Ascending aorta (tissue), 2 donors: ENCODE data around the gene CARD9. TPM values are rescaled to one million over a fixed set of nuclear protein-coding genes. Genes with fewer than 3 reads are reported as not detected.
"Not testable (repeated sequence)": the region's sequence is repeated elsewhere in the genome, so short reads cannot be mapped to it uniquely, and the experiment has no call there.

Experiments
- DNase-seq, 2 donors: peaks; one replicate each; pipeline ENCODE4 v3.0.0-alpha.2; 2019; ENCODE audit warnings: low spot score in 2 of 2
- H3K27ac ChIP-seq, 2 donors: fragments of 200-600 bp; sonication (generic); one replicate each; pipeline ENCODE4 v1.5.1; 2016 to 2017; ENCODE audit warnings: mild to moderate bottlenecking in 1 of 2
- H3K27me3 ChIP-seq: fragments of 200-600 bp; sonication (generic); one replicate; pipeline ENCODE4 v1.5.1; 2017
- H3K36me3 ChIP-seq, 2 donors: fragments of 200-600 bp; sonication (generic); one replicate each; pipeline ENCODE4 v1.5.1; 2016
- H3K4me1 ChIP-seq, 2 donors: fragments of 200-600 bp; sonication (generic); one replicate each; pipeline ENCODE4 v1.5.1; 2016 to 2017; ENCODE audit warnings: mild to moderate bottlenecking in 1 of 2
- H3K4me3 ChIP-seq, 2 donors: fragments of 200-600 bp; sonication (generic); one replicate each; pipeline ENCODE4 v1.5.1; 2016 to 2017; ENCODE audit warnings: mild to moderate bottlenecking in 1 of 2
- H3K9me3 ChIP-seq, 2 donors: fragments of 200-600 bp; sonication (generic); one replicate each; pipeline ENCODE4 v1.5.1; 2016
- intact Hi-C: fragments of 100-400 bp; cut with DNase I; formaldehyde crosslinking; loops from one replicate; pipeline ENCODE4 v1.15.1; 2023
- total RNA-seq: library from RNA; depleted of rRNA; stranded (reverse); fragments of >200 nt; gene quantifications from one replicate; pipeline ENCODE4 v1.1.0, GENCODE V29; 2016
- TF ChIP-seq, protein P1 (sequence below), 3 experiments: fragments of 200-600 bp in 2 of 3; fragments of 450-650 bp in 1 of 3; sonication (generic) in 2 of 3; IDR thresholded peaks; one replicate each; pipeline ENCODE4 v1.5.1; 2016 to 2019; ENCODE audit warnings: antibody characterized with exemption in 3 of 3, mild to moderate bottlenecking in 1 of 3, moderate library complexity in 1 of 3

Gene CARD9
- total RNA-seq, 1 donor from 2014 or later: 0.43 TPM

GRCh38 chr9:136355616-136356557 is 17.6 kb downstream of the CARD9 start:
- Histone ChIP-seq H3K27ac (no peak overlapping the region), H3K4me1 (peaks cover 0 to 4% of the 10 kb centered on the region in 2 donors), H3K36me3 (peaks cover 12 to 25% of the 10 kb centered on the region in 2 donors), H3K27me3 (no peaks in the 10 kb centered on the region), H3K4me3 (no peak overlapping the region), H3K9me3 (no peaks in the 10 kb centered on the region)
- TF ChIP-seq, protein P1, sequence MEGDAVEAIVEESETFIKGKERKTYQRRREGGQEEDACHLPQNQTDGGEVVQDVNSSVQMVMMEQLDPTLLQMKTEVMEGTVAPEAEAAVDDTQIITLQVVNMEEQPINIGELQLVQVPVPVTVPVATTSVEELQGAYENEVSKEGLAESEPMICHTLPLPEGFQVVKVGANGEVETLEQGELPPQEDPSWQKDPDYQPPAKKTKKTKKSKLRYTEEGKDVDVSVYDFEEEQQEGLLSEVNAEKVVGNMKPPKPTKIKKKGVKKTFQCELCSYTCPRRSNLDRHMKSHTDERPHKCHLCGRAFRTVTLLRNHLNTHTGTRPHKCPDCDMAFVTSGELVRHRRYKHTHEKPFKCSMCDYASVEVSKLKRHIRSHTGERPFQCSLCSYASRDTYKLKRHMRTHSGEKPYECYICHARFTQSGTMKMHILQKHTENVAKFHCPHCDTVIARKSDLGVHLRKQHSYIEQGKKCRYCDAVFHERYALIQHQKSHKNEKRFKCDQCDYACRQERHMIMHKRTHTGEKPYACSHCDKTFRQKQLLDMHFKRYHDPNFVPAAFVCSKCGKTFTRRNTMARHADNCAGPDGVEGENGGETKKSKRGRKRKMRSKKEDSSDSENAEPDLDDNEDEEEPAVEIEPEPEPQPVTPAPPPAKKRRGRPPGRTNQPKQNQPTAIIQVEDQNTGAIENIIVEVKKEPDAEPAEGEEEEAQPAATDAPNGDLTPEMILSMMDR (IDR thresholded peaks at IDR 0.05): no peak
- DNase-seq: no peak
- intact Hi-C loops: no loop called here

DNA sequence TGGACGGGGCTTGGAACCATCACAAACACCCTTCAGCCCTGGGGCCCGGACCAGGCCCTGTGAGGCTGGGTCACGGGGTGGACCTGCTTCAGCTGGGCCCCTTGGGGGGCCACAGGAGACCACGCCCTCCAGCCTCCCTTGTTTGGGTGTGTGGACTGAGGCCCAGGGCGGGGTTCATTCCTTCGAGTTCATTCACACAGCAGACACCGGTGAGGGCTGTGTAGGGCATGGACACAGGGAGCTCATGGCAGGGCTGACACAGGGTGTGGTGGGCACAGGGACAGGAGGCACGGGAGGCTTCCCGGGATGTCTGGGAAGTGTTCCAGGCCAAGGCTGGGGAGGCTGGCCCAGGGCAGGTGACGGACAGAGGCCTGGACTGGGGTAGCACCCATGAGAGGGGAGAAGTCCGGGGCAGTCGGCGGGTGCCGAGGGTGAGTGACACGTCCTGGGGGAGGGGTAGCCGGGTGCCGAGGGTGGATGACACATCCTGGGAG is 18.8 kb downstream of the CARD9 start:
- H3K9me3 ChIP-seq: no peaks in the 10 kb centered on the region
- intact Hi-C loops: no loop called here
- H3K27me3 ChIP-seq: no peaks in the 10 kb centered on the region
- H3K4me3 ChIP-seq: no peak overlapping the region
- H3K36me3 ChIP-seq: peaks cover 16 to 24% of the 10 kb centered on the region in 2 donors
- H3K27ac ChIP-seq: peak overlapping the region; percentile 34 to 46
- peaks cover 0 to 4% of the 10 kb centered on the region in 2 donors for H3K4me1 ChIP-seq
- no peak for DNase-seq
- TF ChIP-seq, protein P1 (IDR thresholded peaks at IDR 0.05): no peak

DNA sequence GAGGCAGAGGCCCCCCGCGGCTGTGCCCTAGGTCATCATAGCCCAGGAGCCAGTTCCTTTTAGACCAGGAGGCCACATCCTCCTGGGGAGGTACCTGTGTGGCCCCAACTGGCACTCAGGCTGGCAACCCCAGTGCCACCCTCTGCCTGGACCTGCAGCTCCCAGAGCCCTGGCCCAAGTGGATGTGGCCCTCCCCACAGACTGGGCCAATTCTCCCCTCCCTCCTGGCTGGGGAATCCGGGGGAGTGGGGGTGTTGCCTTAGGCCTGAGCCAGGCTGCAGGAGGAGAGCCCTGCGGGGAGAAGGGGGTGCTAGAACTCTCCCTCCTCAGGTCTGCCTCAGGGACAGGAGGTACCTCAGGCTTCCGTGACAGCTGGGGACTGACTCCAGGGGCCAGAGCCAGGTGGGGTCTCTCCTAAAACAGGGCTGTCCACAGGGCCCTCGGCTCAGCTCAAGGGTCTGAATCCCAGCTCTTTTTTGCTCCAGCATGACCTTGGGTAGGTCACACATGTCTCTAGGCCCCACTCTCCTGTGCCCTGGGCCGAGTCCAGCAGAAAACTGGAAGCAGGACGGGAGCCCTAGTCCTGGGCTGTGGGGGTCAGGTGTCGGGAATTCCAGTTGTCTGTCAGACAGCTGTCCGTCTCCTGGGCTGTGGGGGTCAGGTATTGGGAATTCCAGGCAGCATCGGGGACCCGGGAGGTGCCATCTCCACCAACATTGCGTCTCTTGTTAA is 19.5 kb downstream of the CARD9 start:
- H3K36me3 ChIP-seq: peaks cover 16 to 28% of the 10 kb centered on the region in 2 donors
- peak overlapping the region; percentile 34 to 46 for H3K27ac ChIP-seq
- no peaks in the 10 kb centered on the region for H3K27me3 ChIP-seq
- H3K9me3 ChIP-seq: no peaks in the 10 kb centered on the region
- intact Hi-C loops: no loop called here
- TF ChIP-seq, protein P1 (IDR thresholded peaks at IDR 0.05): no peak
- H3K4me1 ChIP-seq: peaks cover 0 to 4% of the 10 kb centered on the region in 2 donors
- no peak overlapping the region for H3K4me3 ChIP-seq
- no peak for DNase-seq

DNA sequence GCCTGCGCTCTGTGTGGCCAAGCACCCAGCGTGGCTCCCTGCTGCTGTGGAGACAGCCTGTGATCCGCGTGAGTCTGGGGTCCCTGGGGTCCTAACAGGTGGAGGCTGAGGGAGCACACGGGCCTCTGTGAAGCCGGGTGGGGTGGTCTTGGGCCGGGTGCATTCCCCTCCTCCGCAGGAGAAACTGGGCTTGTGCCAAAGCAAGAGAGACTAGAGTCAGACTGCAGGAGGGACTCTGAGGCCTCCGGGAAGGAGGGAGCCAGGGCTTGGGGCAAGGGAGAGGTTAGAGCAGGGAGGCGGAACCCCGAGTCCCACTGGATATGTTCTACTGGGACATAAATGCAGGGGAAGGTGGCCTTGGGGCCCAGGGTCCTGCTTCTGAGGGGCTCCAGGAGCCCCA is 20.4 kb downstream of the CARD9 start:
- intact Hi-C loops: no loop called here
- no peaks in the 10 kb centered on the region for H3K9me3 ChIP-seq
- H3K27me3 ChIP-seq: no peaks in the 10 kb centered on the region
- peaks cover 0 to 4% of the 10 kb centered on the region in 2 donors for H3K4me1 ChIP-seq
- H3K27ac ChIP-seq: no peak overlapping the region
- DNase-seq: no peak
- no peak overlapping the region for H3K4me3 ChIP-seq
- TF ChIP-seq, protein P1 (IDR thresholded peaks at IDR 0.05): no peak
- peaks cover 10 to 28% of the 10 kb centered on the region in 2 donors for H3K36me3 ChIP-seq

GRCh38 chr9:136352682-136353081 is 20.8 kb downstream of the CARD9 start:
- Histone ChIP-seq H3K27ac (no peak overlapping the region), H3K4me1 (peaks cover 0 to 4% of the 10 kb centered on the region in 2 donors), H3K9me3 (no peaks in the 10 kb centered on the region), H3K27me3 (no peaks in the 10 kb centered on the region), H3K4me3 (no peak overlapping the region), H3K36me3 (peaks cover 10 to 26% of the 10 kb centered on the region in 2 donors)
- DNase-seq: no peak
- TF ChIP-seq, protein P1 (IDR thresholded peaks at IDR 0.05): no peak
- intact Hi-C loops: no loop called here

DNA sequence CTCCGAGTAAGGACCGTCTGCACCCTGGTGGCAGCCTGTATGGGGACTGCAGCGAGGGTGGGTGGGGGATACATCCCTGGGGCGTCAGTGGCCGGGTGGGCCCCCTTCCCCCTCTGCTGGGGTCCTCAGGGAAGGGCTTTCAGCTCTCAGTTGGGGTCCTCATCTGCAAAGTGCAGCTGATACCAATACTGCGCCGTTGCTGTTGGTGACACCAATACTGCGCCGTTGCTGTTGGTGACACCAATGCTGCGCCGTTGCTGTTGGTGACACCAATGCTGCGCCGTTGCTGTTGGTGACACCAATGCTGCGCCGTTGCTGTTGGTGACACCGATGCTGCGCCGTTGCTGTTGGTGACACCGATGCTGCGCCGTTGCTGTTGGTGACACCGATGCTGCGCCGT is 21.6 kb downstream of the CARD9 start:
- H3K4me3 ChIP-seq, intact Hi-C loops, H3K4me1 ChIP-seq, H3K27me3 ChIP-seq, H3K27ac ChIP-seq, H3K9me3 ChIP-seq, DNase-seq: not testable (repeated sequence)
- H3K36me3 ChIP-seq: peaks cover 8 to 20% of the 10 kb centered on the region in 2 donors
